ENCODE results near the gene FAM20A. TPM values are rescaled to one million over a fixed set of nuclear protein-coding genes. Genes with fewer than 3 reads are reported as not detected.

The FAM20A gene
- total RNA-seq, 2 experiments from 2014 or later, result not detected

DNA sequence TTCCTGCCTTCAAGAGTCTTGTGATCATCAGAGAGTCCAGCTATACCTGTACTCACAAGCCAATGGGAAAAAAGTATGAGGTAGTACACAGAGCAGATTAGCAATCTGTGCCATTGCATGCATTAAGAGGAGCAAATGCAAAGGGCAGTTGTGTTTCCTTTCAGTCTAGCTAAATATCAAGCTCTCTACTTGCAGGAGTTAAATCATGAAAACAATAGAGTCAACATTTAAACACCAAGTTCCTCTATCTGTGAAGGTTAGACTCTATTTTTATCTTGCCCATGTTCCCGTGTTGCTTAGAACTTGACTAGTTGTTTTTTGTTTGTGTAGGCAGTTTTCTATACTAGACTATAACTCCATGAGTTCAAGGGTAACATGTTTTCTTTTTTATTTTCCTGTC, 4.7 kb upstream of the FAM20A start:
- no peak for ATAC-seq
- Mint-ChIP-seq H3K27ac (no peak overlapping the region), H3K4me3 (no peak overlapping the region), H3K4me1 (ENCODE audit: low read depth) (no peaks in the 10 kb centered on the region), H3K27me3 (ENCODE audit: low read depth) (peaks cover 29% of the 10 kb centered on the region), H3K9me3 (ENCODE audit: insufficient read depth) (peaks cover 17% of the 10 kb centered on the region), H3K36me3 (ENCODE audit: low read depth) (no peaks in the 10 kb centered on the region)
- CTCF ChIA-PET, result interaction anchor here (0.9 kb wide), 1 partner anchor 72 kb away, joined by 3 read pairs; no protein-coding TSS in a partner anchor
- no peak for DNase-seq
- POLR2A ChIA-PET, result no interaction called here

DNA sequence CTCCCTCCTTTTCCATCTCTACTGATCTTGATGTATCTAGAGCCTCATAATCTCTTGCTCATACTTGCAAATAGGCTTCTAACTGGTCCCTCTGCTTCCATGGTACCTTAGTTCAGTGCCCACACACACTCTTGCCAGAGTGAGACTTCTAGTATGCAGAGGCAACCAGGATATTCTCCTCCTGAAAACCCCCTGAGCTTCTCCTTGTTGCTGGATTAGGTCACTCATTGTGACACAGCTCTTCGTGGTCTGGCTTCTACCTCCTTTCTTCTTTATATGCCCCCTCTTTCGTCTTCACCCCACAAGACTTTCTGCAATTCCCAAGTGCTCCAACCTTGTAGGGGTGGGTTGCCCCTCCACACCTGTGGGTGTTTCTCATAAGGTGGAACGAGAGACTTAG, 2.5 kb upstream of the FAM20A start:
- ATAC-seq (no peak), DNase-seq (no peak)
- Mint-ChIP-seq H3K36me3 (ENCODE audit: low read depth) (no peaks in the 10 kb centered on the region), H3K4me1 (ENCODE audit: low read depth) (peaks cover 4% of the 10 kb centered on the region), H3K27ac (no peak overlapping the region), H3K9me3 (ENCODE audit: insufficient read depth) (peaks cover 11% of the 10 kb centered on the region), H3K27me3 (ENCODE audit: low read depth) (peaks cover 40% of the 10 kb centered on the region), H3K4me3 (no peak overlapping the region)
- ChIA-PET CTCF (no interaction called here), POLR2A (no interaction called here)

DNA sequence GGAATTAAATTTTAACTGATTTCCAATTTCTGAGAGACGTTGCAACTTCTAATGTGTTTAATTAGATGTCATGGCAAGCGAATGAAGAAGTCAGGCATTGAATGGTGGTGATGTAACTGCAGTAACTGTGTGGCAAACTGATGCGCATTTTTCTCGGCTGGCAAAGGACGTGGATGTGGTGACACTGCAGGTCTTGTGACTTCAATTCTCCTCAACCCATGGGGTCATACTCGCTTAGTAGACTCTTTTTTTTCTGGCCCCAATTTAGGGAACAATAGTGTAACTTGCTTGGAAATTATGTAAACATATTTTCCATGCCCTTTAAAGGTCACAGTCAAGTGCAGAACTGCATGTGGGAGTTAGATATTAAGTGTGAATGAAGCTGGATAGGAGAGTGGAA, 1.9 kb upstream of the FAM20A start:
- Mint-ChIP-seq H3K27ac (no peak overlapping the region), H3K36me3 (ENCODE audit: low read depth) (no peaks in the 10 kb centered on the region), H3K27me3 (ENCODE audit: low read depth) (peaks cover 45% of the 10 kb centered on the region), H3K4me3 (no peak overlapping the region), H3K4me1 (ENCODE audit: low read depth) (peaks cover 4% of the 10 kb centered on the region), H3K9me3 (ENCODE audit: insufficient read depth) (peaks cover 10% of the 10 kb centered on the region)
- ATAC-seq, result no peak
- DNase-seq, result no peak
- ChIA-PET CTCF (no interaction called here), POLR2A (no interaction called here)

DNA sequence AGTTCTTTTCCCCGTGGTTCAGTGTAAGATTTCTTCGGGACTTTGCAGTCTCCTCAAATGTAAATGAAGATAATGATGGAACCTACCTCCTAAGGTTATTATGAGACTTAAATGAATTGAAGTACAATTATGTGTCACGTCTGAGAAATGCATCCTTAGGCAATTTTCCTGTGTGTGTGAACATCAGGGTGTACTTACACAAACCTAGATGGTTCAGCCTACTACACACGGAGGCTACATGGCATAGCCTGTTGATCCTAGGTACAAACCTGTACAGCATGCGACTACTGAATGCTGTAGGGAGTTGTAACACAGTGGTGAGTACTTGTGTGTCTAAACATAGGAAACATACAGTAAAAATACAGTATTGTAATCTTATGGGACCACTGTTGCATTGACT, 1.1 kb upstream of the FAM20A start:
- ATAC-seq (no peak), DNase-seq (no peak)
- no peak overlapping the region for H3K4me3 Mint-ChIP-seq
- H3K27ac Mint-ChIP-seq, result no peak overlapping the region
- H3K4me1 Mint-ChIP-seq (ENCODE audit: low read depth), result peaks cover 4% of the 10 kb centered on the region
- H3K27me3 Mint-ChIP-seq (ENCODE audit: low read depth), result peaks cover 50% of the 10 kb centered on the region
- peaks cover 3% of the 10 kb centered on the region for H3K9me3 Mint-ChIP-seq (ENCODE audit: insufficient read depth)
- CTCF ChIA-PET, result interaction anchor here (0.7 kb wide), 1 partner anchor 859 kb away, joined by 3 read pairs; no protein-coding TSS in a partner anchor
- POLR2A ChIA-PET, result interaction anchor here (0.6 kb wide), 1 partner anchor 636 kb away, joined by 3 read pairs; no protein-coding TSS in a partner anchor
- H3K36me3 Mint-ChIP-seq (ENCODE audit: low read depth), result no peaks in the 10 kb centered on the region

- POLR2A ChIA-PET, result interaction anchor here (0.5 to 0.6 kb wide), 2 partner anchors 80 to 637 kb away, joined by 3 read pairs; no protein-coding TSS in a partner anchor
- H3K4me3 Mint-ChIP-seq, result no peak overlapping the region
- H3K9me3 Mint-ChIP-seq (ENCODE audit: insufficient read depth), result no peaks in the 10 kb centered on the region
- no peaks in the 10 kb centered on the region for H3K36me3 Mint-ChIP-seq (ENCODE audit: low read depth)
- ATAC-seq, result no peak
- peaks cover 56% of the 10 kb centered on the region for H3K27me3 Mint-ChIP-seq (ENCODE audit: low read depth)
- CTCF ChIA-PET, result interaction anchor here (0.7 kb wide), 1 partner anchor 859 kb away, joined by 3 read pairs; no protein-coding TSS in a partner anchor
- no peak for DNase-seq
- peaks cover 4% of the 10 kb centered on the region for H3K4me1 Mint-ChIP-seq (ENCODE audit: low read depth)
- no peak overlapping the region for H3K27ac Mint-ChIP-seq
Measured at GRCh38 chr17:68601565-68602288, 560 bp upstream of the FAM20A start.

DNA sequence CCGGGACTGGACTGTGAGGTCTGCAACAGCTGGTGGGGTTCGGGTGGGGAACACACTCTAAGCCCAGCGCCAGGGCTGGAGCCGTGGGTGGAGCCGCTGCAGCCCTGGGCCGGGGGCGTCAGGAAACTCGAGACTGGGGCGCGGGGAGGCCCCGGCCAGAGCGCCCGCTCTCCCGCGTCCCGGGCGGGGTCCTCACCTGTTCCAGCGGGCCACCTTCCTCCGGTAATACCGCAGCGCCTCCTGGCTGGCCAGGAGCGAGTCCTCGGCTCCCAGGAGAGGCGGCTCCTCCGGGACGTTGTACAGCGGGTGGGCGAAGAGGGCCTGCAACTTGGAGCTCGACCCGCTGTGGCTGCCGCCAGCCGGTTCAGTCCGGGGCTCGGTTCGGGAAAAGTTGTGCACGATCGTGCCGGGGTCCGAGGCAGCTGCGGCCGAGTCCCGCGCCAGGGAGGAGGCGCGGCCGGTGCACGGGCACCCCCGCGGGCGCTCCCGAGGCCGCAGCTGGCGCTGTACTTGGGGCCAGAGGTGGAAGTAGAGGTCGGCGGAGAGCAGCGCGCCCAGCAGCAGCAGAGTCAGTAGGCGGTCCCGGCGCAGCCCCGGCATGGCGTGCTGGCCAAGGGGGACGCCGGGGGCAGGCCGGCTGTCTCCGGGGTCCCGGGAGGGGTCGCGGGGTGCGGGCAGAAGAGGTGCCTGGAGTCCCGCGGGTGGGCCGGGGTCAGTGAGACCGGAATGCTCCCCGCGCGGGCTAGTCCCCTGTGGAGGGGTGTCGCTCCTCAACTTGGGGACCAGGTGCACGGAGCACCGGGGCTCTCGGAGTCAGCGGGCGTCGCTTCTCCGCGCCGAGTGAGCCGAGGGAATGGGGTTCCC, 868 bp downstream of the FAM20A start:
- CTCF ChIA-PET, result interaction anchor here (1.2 kb wide), 1 partner anchor 67 kb away, joined by 3 read pairs; no protein-coding TSS in a partner anchor
- ATAC-seq (peak; percentile 65), DNase-seq (no peak)
- H3K36me3 Mint-ChIP-seq (ENCODE audit: low read depth), result no peaks in the 10 kb centered on the region
- POLR2A ChIA-PET, result no interaction called here
- peaks cover 63% of the 10 kb centered on the region for H3K27me3 Mint-ChIP-seq (ENCODE audit: low read depth)
- peaks cover 18% of the 10 kb centered on the region for H3K4me1 Mint-ChIP-seq (ENCODE audit: low read depth)
- no peak overlapping the region for H3K27ac Mint-ChIP-seq
- H3K9me3 Mint-ChIP-seq (ENCODE audit: insufficient read depth), result no peaks in the 10 kb centered on the region
- peak overlapping the region; percentile 39 for H3K4me3 Mint-ChIP-seq

GRCh38 chr17:68599552-68600066, 1.6 kb downstream of the FAM20A start:
- CTCF ChIA-PET, result interaction anchor here (1.2 kb wide), 1 partner anchor 66 kb away, joined by 3 read pairs; no protein-coding TSS in a partner anchor
- Mint-ChIP-seq H3K4me1 (ENCODE audit: low read depth) (peaks cover 22% of the 10 kb centered on the region), H3K36me3 (ENCODE audit: low read depth) (no peaks in the 10 kb centered on the region), H3K9me3 (ENCODE audit: insufficient read depth) (no peaks in the 10 kb centered on the region), H3K4me3 (peak overlapping the region; percentile 39), H3K27me3 (ENCODE audit: low read depth) (peaks cover 59% of the 10 kb centered on the region), H3K27ac (no peak overlapping the region)
- DNase-seq (no peak), ATAC-seq (no peak)
- POLR2A ChIA-PET, result no interaction called here

GRCh38 chr17:68599091-68599490, 2.1 kb downstream of the FAM20A start:
- Mint-ChIP-seq H3K4me1 (ENCODE audit: low read depth) (peaks cover 22% of the 10 kb centered on the region), H3K27me3 (ENCODE audit: low read depth) (peaks cover 59% of the 10 kb centered on the region), H3K36me3 (ENCODE audit: low read depth) (no peaks in the 10 kb centered on the region), H3K4me3 (no peak overlapping the region), H3K27ac (no peak overlapping the region), H3K9me3 (ENCODE audit: insufficient read depth) (no peaks in the 10 kb centered on the region)
- no peak for DNase-seq
- CTCF ChIA-PET, result interaction anchor here (1.2 kb wide), 1 partner anchor 65 kb away, joined by 3 read pairs; no protein-coding TSS in a partner anchor
- POLR2A ChIA-PET, result no interaction called here
- ATAC-seq, result no peak

- Mint-ChIP-seq H3K27ac (no peak overlapping the region), H3K4me1 (ENCODE audit: low read depth) (peaks cover 22% of the 10 kb centered on the region), H3K9me3 (ENCODE audit: insufficient read depth) (no peaks in the 10 kb centered on the region), H3K27me3 (ENCODE audit: low read depth) (peaks cover 60% of the 10 kb centered on the region), H3K36me3 (ENCODE audit: low read depth) (no peaks in the 10 kb centered on the region), H3K4me3 (no peak overlapping the region)
- DNase-seq (no peak), ATAC-seq (no peak)
- CTCF ChIA-PET, result no interaction called here
- POLR2A ChIA-PET, result no interaction called here
Measured at GRCh38 chr17:68598545-68598961, 2.6 kb downstream of the FAM20A start.

- H3K4me1 Mint-ChIP-seq (ENCODE audit: low read depth), result peaks cover 22% of the 10 kb centered on the region
- POLR2A ChIA-PET, result no interaction called here
- H3K27me3 Mint-ChIP-seq (ENCODE audit: low read depth), result peaks cover 58% of the 10 kb centered on the region
- CTCF ChIA-PET, result no interaction called here
- no peaks in the 10 kb centered on the region for H3K9me3 Mint-ChIP-seq (ENCODE audit: insufficient read depth)
- no peaks in the 10 kb centered on the region for H3K36me3 Mint-ChIP-seq (ENCODE audit: low read depth)
- no peak for DNase-seq
- ATAC-seq, result no peak
- no peak overlapping the region for H3K27ac Mint-ChIP-seq
- H3K4me3 Mint-ChIP-seq, result no peak overlapping the region
Measured at GRCh38 chr17:68598074-68598473, 3.1 kb downstream of the FAM20A start.

DNA sequence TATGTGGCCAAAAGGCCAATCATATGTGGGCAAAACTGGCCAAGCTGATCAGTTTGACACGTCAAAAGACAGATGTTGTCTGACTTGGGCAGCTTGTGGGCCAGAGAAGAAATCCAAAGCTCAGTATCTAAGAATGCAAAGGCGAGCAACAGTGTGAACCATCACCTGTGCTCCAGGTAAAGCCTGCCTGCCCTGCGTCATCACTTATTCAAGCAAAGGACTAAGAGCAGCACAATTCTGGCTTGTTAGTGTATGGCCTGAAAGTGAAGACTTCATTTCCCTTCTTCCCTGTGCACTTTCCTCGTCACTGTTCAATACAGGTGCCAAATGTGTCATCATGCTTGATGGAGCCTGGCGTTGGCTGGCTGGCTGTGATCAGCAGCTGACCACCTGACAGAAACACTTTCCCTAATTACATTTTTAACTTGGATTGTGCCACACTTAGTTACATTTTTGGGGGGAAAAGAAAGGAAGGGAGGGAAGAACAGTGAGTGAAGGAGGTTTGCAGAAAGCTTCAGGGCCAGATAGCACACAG, 4.7 kb downstream of the FAM20A start:
- CTCF ChIA-PET, result interaction anchor here (0.8 kb wide), 2 partner anchors 17 to 62 kb away, joined by 3 to 4 read pairs; no protein-coding TSS in a partner anchor
- Mint-ChIP-seq H3K9me3 (ENCODE audit: insufficient read depth) (no peaks in the 10 kb centered on the region), H3K36me3 (ENCODE audit: low read depth) (no peaks in the 10 kb centered on the region), H3K4me1 (ENCODE audit: low read depth) (peaks cover 22% of the 10 kb centered on the region), H3K27ac (no peak overlapping the region), H3K4me3 (no peak overlapping the region), H3K27me3 (ENCODE audit: low read depth) (peaks cover 53% of the 10 kb centered on the region)
- POLR2A ChIA-PET, result no interaction called here
- ATAC-seq (no peak), DNase-seq (no peak)

Measured in activated CD8-positive, alpha-beta T cell treated with anti-CD3 and anti-CD28 coated beads, Interleukin-2, amount 10 ng/mL, durations not matched to agents 7 days and 5 days (primary cell).